NCI-H146 treated with DMSO at 0.1 percent for 48 hours (cell line): ENCODE results near the gene SLC25A43.
"Not testable (repeated sequence)": the region's sequence is repeated elsewhere in the genome, so short reads cannot be mapped to it uniquely, and the experiment has no call there.

Experiments used
- DNase-seq: peaks from one replicate; lab custom pipeline; 2025; ENCODE audit not compliant: unreplicated experiment; lab: John Stamatoyannopoulos, UW

SLC25A43 gene

DNA sequence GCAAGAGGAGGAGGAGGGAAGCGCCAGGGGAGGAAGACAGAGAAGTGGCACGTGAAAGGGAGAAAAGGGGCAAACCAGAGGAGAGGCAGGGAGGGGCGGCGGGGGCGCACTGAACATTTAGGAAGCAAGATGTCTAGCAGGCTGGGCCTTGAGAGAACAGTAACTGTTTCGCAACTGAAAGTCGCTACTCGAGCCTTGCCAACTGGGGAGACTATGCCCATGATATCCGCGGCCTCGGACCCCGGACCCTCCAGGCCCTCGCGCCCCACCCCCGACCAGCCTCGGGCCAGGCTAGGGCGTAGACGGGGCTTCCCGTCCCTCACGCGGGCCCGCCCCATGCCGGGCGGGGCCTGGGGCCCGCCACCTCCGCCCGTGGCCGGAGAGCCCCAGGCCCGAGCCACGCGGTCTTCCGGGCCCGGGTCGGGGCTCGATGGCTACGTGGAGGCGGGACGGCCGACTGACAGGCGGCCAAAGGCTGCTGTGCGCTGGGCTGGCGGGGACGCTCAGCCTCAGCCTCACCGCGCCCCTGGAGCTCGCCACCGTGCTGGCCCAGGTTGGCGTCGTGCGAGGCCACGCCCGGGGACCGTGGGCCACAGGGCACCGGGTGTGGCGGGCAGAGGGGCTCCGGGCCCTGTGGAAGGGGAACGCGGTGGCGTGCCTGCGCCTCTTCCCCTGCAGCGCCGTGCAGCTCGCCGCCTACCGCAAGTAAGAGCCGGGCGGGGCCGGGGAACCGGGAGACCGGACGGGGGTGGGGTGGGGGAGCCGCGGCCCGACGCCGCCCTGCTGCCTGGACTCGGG is at the start of gene SLC25A43:
SLC25A43 (plus strand) TSS at position 363 of the 798 bp plus-strand sequence; CDS start at position 431, 68 bp downstream.
- no peak for DNase-seq

- no peak for DNase-seq
Measured at GRCh38 chrX:119359618-119360382, 39.3 kb upstream of the SLC25A43 start.

GRCh38 chrX:119361451-119361850 is 37.7 kb upstream of the SLC25A43 start:
- DNase-seq = not testable (repeated sequence)

GRCh38 chrX:119362074-119362473 is 37.1 kb upstream of the SLC25A43 start:
- not testable (repeated sequence) for DNase-seq

- no peak for DNase-seq
Measured at GRCh38 chrX:119363391-119363790, 35.7 kb upstream of the SLC25A43 start.

GRCh38 chrX:119371861-119372260 is 27.3 kb upstream of the SLC25A43 start:
- DNase-seq = not testable (repeated sequence)

DNA sequence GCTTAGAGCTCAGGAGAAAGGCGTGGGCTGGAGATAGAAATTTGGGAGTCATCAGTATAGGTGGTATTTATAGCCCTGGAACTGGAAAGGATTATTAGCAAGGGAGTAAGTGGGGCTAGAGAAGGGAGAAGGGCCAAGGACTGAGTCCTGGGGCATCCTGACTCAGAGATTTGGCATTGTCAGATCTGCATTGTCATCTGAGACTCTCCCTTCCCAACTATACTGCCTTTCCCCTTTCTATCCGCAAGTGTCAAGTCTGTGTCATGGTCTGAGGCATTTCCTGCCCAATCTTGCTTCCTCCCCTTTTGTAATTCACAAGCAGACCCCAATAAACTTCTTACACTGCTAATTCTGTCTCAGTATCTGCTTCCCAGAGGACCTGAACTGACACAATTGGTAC is 24.4 kb upstream of the SLC25A43 start:
- no peak for DNase-seq

DNA sequence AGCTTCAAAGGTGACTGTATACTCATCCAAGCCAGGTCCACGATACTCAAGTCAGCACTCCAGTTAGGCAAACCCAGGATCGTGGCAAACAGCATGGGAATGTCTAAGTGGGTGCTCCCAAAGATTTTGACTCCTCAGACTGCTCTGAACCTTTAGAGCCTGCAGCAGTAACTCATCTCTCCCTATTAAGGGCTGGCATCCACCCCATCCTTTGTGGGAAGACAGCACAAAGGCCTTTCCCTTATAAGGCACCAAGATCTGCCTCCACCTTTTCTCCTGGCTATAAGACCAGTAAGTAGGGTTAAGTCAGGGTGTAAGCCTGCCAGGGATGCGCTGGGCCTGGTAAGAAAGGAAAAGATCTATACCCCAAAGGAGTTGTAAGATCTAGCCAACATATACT is 23.6 kb upstream of the SLC25A43 start:
- no peak for DNase-seq

GRCh38 chrX:119376312-119376711 is 22.8 kb upstream of the SLC25A43 start:
- DNase-seq = no peak

DNA sequence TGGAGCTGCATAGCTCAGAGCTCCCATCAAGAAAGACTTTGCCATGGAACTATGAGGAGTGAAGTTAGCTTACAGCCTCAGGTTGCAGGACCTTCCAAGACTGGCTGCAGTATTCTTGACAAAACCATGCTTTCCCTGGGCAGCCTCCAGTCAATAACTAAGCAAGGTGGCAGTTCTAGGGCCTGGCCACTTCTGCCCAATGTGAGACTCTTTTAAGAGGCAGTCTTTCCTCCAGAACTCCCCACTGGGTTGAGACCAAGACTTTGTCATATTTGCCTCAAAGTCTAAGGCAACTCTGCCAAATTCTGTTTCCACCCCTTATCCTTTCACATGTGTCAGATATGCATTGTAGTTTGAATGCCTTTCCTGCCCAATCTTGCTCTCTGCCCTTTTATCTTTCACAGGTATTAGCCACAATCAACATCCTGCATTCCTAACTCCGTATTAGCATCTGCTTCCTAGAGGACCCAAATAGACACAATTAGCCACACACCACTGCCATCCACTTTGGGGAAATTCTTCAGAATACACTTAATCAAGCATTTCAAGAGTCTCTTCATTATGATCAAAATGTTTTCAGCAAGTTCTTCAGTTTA is 17.7 kb upstream of the SLC25A43 start:
- DNase-seq = no peak

DNA sequence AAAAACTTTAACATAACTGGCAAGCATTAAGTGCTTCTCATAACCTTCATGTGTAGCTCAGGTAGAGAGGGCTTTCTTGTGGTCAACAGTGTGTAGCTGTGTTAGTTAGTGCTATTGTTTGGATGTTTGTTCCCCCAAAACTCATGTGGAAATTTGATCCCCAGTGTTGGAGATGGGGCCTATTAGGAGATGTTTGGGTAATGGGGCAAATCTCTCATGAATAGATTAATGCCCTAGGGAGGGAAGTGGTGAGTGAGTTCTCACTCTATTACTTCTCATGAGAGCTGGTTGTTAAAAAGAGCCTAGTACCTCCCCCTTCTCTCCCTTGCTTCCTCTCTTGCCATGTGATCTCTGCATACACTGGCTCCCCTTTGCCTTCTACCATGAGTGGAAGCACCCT is 16.5 kb upstream of the SLC25A43 start:
- DNase-seq = no peak

DNA sequence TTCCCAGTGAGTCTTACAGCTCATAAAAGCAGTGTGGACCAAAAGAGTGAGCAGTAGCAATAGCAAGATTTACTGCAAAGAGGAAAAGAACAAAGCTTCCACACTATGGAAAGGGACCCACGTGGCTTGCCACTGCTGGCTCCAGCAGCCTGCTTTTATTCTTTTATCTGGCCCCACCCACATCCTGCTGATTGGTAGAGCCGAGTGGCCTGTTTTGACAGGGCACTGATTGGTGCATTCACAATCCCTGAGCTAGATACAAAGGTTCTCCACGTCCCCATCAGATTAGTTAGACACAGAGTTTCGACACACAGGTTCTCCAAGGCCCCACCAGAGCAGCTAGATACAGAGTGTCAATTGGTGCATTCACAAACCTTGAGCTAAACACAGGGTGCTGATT is 12.5 kb upstream of the SLC25A43 start:
- not testable (repeated sequence) for DNase-seq

- not testable (repeated sequence) for DNase-seq
Measured at GRCh38 chrX:119387426-119387825, 11.7 kb upstream of the SLC25A43 start.

DNA sequence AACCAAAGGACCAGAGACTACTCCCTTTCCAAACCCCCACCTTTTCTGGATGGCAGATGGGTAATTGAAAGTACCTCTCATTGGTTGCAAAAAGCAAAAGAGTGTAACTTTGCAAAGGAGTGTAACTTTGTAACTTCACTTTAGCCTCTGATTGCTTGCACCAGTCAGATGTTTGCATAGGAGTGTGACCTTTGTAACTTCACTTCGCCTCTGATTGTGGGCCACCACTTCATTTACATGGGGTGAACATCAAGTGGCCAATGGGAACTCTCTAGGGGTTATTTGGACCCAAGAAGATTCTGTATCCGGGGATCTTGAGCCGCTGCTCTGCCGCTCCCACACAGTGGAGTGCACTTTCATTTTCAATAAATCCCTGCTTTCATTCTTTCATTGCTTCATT is 9.9 kb upstream of the SLC25A43 start:
- DNase-seq = no peak

- no peak for DNase-seq
Measured at GRCh38 chrX:119389871-119390501, 9.2 kb upstream of the SLC25A43 start.

DNA sequence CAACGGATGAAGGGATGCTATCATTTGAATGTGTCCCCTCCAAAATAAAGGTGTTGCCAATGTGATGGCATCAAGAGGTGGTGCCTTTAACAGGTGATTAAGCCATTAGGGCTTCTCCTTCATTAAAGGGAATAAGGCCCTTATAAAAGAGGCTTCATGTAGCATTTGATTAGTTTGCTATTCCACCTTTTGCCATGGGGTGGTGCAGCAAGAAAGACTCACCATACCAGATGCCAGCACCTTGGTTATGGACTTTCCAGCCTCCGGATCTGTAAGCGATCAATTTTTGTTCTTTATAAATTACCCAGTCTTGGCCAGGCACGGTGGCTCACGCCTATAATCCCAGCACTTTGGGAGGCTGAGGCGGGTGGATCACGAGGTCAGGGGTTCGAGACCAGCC is 7.9 kb upstream of the SLC25A43 start:
- no peak for DNase-seq

DNA sequence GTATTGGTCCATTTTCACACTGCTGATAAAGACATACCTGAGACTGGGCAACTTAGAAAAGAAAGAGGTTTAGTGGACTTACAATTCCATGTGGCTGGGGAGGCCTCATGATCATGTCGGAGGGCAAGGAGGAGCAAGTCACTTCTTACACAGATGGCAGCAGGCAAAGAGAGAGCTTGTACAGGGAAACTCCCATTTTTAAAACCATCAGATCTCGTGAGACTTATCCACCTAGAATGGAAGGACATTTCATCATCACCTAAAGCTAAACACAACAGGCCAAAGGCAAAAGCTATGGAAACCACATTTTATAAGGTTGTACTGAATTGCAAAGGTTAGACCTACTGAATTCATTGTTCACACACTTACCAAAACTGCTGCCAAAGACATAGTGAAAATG is 6.0 kb upstream of the SLC25A43 start:
- DNase-seq = no peak

GRCh38 chrX:119398587-119398973 is 556 bp upstream of the SLC25A43 start:
- no peak for DNase-seq

- DNase-seq = no peak
Measured at GRCh38 chrX:119399772-119400101, 601 bp downstream of the SLC25A43 start.

- DNase-seq = no peak
Measured at GRCh38 chrX:119401569-119401968, 2.4 kb downstream of the SLC25A43 start.

DNA sequence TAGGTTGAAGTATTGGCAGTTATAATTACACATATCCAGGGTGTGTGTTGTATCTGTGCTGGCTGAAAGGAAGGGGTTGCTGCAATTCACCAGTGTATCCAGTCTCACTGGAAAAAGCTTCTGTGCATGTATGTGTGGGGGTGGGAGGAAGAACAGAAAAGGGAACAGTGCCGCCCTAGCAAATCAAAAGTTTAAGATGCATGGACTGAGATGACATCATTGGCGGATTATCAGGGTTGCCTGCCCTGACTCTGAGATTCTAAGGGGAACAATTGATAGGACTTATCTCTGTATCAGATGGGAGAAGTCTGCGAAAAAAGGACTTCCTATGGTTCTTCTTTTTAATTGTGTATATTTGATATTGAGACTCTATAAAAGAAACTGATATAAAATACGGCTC is 3.5 kb downstream of the SLC25A43 start:
- DNase-seq = no peak

GRCh38 chrX:119406776-119407175 is 7.6 kb downstream of the SLC25A43 start:
- no peak for DNase-seq
